Omental fat pad (tissue), 4 donors: Measurements from ENCODE around the gene KRT31. TPM values are rescaled to one million over a fixed set of nuclear protein-coding genes. Genes with fewer than 3 reads are reported as not detected.
"Not testable (repeated sequence)": the region's sequence is repeated elsewhere in the genome, so short reads cannot be mapped to it uniquely, and the experiment has no call there.

Experiments
- ATAC-seq: fragments of 150-250 bp; one replicate; pipeline ENCODE4 v1.9.1; 2016; ENCODE audit warnings: mild to moderate bottlenecking, moderate library complexity; ENCODE audit not compliant: low FRiP score
- DNase-seq: peaks from one replicate; pipeline ENCODE4 v3.0.0-alpha.2; 2019; ENCODE audit warnings: low spot score
- CTCF ChIP-seq, 3 donors: fragments of 450-650 bp; IDR thresholded peaks; one replicate each; pipeline ENCODE4 v1.5.1; 2016 to 2017; ENCODE audit warnings: antibody characterized with exemption in 3 of 3, mild to moderate bottlenecking in 3 of 3, moderate library complexity in 2 of 3
- total RNA-seq, 4 donors: library from RNA; depleted of rRNA; stranded (reverse); fragments of >200 nt; gene quantifications; one replicate each; pipeline ENCODE4 v1.1.0, GENCODE V29; 2016

Gene KRT31
- total RNA-seq, 4 donors from 2014 or later = not detected

DNA sequence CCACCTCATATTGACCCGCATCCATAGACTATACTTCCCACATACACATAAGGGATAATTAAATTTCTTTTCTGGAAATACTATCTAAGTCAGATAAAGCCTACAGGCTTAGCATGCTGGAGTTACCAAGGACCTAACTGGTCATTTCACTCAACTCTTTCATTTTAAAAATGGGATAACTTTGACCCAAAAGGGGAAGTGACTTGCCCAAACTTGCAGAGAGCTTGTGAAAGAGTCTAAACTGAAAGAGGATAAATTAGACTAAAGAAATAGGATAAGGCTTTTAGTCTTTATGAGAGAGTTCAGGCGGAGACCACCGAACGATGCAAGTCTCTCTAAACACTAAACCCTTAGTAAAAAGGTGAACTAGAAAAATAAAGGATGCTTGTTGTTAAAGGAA lies 42.9 kb downstream of the KRT31 start:
- ATAC-seq = no peak
- no peak for DNase-seq
- TF ChIP-seq CTCF (IDR thresholded peaks at IDR 0.05) = no peak

DNA sequence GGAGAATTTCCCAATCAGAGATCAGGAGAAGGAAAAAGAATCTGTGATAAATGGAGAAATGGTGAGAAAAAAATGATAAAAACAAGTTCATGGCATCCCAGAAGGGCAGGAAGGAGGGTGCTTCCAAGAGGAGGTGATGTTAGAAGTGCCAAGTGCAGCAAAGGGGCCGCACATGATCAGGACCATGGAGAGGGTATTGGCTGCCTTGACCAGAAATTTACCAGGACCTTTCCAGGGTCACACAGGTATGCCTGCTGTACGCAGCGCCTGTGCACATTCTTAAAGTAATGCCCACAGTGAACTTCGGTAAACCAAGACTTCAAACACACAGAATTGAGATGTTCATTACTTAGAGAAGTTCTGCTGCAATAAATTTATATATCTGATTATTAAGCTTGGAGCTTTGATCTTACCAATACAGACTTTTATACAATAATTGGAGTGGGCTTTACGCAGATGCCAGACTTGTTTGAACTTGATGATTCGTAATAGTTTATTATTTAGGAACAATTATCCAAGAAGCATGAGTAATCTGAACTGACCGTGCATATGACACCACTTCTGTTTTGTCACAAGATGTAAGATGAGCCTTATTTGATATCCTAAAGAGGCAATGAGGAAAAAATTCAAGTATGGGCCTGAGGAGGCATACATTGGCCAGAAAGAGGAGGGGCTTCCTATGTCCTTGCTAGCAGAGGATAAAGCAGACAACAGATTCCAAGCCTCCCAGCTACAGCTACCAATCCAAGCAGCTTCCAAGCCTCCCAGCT lies 44.6 kb downstream of the KRT31 start:
- ATAC-seq (no peak), DNase-seq (no peak)
- no peak for TF ChIP-seq CTCF (IDR thresholded peaks at IDR 0.05)

GRCh38 chr17:41351177-41351576 lies 46.2 kb downstream of the KRT31 start:
- ATAC-seq (no peak), DNase-seq (no peak)
- no peak for TF ChIP-seq CTCF (IDR thresholded peaks at IDR 0.05)

DNA sequence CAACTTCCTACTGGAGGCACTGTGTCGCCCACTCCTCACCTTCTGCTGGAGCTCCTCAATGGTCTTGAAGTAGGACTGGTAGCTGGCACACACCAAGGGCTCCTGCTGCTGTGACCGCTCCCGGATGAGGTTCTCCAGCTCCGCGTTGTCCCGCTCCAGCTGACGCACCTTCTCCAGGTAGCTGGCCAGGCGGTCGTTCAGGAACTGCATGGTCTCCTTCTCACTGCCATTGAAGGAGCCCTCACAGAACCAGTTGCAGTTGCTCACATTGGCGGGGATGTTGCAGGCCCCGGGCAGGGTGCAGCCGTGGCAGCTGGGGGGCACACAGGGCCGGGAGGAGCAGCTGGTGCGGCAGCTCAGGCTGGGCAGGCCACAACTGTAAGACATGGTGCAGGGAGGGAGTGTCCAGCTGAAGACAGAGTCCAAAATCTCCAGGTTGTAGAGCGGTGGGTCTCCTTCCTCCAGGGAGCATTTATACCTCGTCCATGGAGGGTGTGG lies 47.0 kb downstream of the KRT31 start, which contains the start of gene KRT33A:
KRT33A (minus strand) TSS at position 448 of the 498 bp plus-strand sequence; CDS start at position 387, 61 bp downstream.
- ATAC-seq, DNase-seq: not testable (repeated sequence)

GRCh38 chr17:41347869-41348760 lies 49.3 kb downstream of the KRT31 start:
- DNase-seq = no peak
- ATAC-seq = no peak
- no peak for TF ChIP-seq CTCF (IDR thresholded peaks at IDR 0.05)

GRCh38 chr17:41346421-41346820 lies 51.0 kb downstream of the KRT31 start:
- not testable (repeated sequence) for ATAC-seq, DNase-seq

- no peak for DNase-seq
- ATAC-seq = no peak
- TF ChIP-seq CTCF (IDR thresholded peaks at IDR 0.05) = no peak
These were observed 51.4 kb downstream of the KRT31 start for GRCh38 chr17:41345992-41346391.

Other genes with a start within 250 kb of the KRT31 start
- gene KRTAP4-5, start 247.8 kb downstream of the KRT31 start, total RNA-seq = not detected
- not detected for gene KRTAP4-4, start 236.9 kb downstream of the KRT31 start, total RNA-seq
- gene KRTAP4-3, start 229.4 kb downstream of the KRT31 start, total RNA-seq = not detected
- not detected for gene KRTAP4-2, start 219.4 kb downstream of the KRT31 start, total RNA-seq
- not detected for gene KRTAP4-1, start 212.7 kb downstream of the KRT31 start, total RNA-seq
- not detected for gene KRTAP9-1, start 207.7 kb downstream of the KRT31 start, total RNA-seq
- not detected for gene KRTAP9-2, start 171.0 kb downstream of the KRT31 start, total RNA-seq
- gene KRTAP9-3, start 165.2 kb downstream of the KRT31 start, total RNA-seq = not detected
- not detected for gene KRTAP9-8, start 159.6 kb downstream of the KRT31 start, total RNA-seq
- gene KRTAP9-4, start 147.9 kb downstream of the KRT31 start, total RNA-seq = not detected
- not detected for gene KRTAP9-9, start 142.2 kb downstream of the KRT31 start, total RNA-seq
- gene KRTAP9-6, start 132.2 kb downstream of the KRT31 start, total RNA-seq = not detected
- not detected for gene KRTAP9-7, start 121.9 kb downstream of the KRT31 start, total RNA-seq
- not detected for gene KRTAP29-1, start 94.8 kb downstream of the KRT31 start, total RNA-seq
- not detected for gene KRTAP16-1, start 88.3 kb downstream of the KRT31 start, total RNA-seq
- gene KRTAP17-1, start 81.9 kb downstream of the KRT31 start, total RNA-seq = not detected
- gene KRT33A, start 46.8 kb downstream of the KRT31 start, total RNA-seq = not detected
- not detected for gene KRT33B, start 27.8 kb downstream of the KRT31 start, total RNA-seq
- not detected for gene KRT34, start 15.3 kb downstream of the KRT31 start, total RNA-seq
- gene KRT37, start 27.0 kb upstream of the KRT31 start, total RNA-seq = not detected
- gene KRT38, start 43.4 kb upstream of the KRT31 start, total RNA-seq = not detected
- not detected for gene KRT32, start 69.8 kb upstream of the KRT31 start, total RNA-seq
- not detected for gene KRT35, start 83.5 kb upstream of the KRT31 start, total RNA-seq
- gene KRT36, start 92.3 kb upstream of the KRT31 start, total RNA-seq = not detected
- under 1 TPM in 1 of 4 donors, not detected in 3; 0.65 TPM for gene KRT13, start 108.0 kb upstream of the KRT31 start, total RNA-seq
- gene KRT15, start 121.3 kb upstream of the KRT31 start, total RNA-seq = 1 to 10 TPM in 2 of 4 donors, under 1 TPM in 1, not detected in 1; 0.31 to 2.5 (median 1.8) TPM
- 100 to 1,000 TPM in 2 of 4 donors, 10 to 100 TPM in 2; 22.1 to 838 (median 270) TPM for gene KRT19, start 130.7 kb upstream of the KRT31 start, total RNA-seq
- not detected for gene KRT9, start 174.5 kb upstream of the KRT31 start, total RNA-seq
- 1 to 10 TPM in 2 of 4 donors, under 1 TPM in 1, not detected in 1; 0.56 to 4.0 (median 3.0) TPM for gene KRT14, start 189.3 kb upstream of the KRT31 start, total RNA-seq
- gene KRT16, start 215.2 kb upstream of the KRT31 start, total RNA-seq = 100 to 1,000 TPM in 1 of 4 donors, 1 to 10 TPM in 2, under 1 TPM in 1; 0.84 to 158 (median 7.6) TPM
- under 1 TPM in 1 of 4 donors, not detected in 3; 0.56 TPM for gene KRT17, start 227.0 kb upstream of the KRT31 start, total RNA-seq